Breast epithelium (tissue), 3 donors: ENCODE results near the gene TUBA4B.

Source experiments
- POLR2A ChIP-seq: fragments of 450-650 bp; IDR thresholded peaks from one replicate; pipeline ENCODE4 v1.6.1; 2016; ENCODE audit warnings: antibody characterized with exemption, mild to moderate bottlenecking, moderate library complexity
- POLR2AphosphoS5 ChIP-seq, 3 donors: sonication (generic); formaldehyde crosslinking; IDR thresholded peaks; one replicate each; pipeline ENCODE4 v1.6.1; 2017; ENCODE audit warnings: antibody characterized with exemption in 3 of 3
- TF ChIP-seq, protein P1 (sequence below), 3 donors: fragments of 450-650 bp; IDR thresholded peaks; one replicate each; pipeline ENCODE4 v1.5.1; 2016 to 2017; ENCODE audit warnings: antibody characterized with exemption in 3 of 3, mild to moderate bottlenecking in 3 of 3, moderate library complexity in 3 of 3

DNA sequence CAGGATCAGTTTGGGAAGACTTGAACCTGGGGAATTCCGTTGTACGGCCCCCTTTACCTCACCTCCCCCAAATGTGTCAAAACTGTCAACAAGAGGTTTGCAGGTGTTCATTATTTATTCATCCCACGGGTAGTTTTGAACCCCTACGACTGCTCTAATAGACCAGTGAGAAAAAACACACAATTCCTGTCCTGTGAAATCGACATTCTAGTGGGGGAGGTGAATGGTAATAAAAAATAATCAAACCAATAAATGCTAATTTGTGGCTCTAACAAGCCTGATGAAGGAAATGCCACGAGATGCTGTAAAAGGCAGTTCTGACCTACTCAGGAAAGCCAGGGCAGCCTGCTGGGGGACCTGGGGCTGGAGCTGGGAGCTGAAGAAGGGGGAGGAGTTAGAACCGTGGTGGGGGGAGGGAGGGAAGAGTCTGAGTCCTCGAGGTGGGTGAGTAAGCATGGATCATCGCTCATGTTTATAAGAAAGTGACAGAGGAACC is 25.7 kb downstream of the TUBA4B start:
- TF ChIP-seq, protein P1, sequence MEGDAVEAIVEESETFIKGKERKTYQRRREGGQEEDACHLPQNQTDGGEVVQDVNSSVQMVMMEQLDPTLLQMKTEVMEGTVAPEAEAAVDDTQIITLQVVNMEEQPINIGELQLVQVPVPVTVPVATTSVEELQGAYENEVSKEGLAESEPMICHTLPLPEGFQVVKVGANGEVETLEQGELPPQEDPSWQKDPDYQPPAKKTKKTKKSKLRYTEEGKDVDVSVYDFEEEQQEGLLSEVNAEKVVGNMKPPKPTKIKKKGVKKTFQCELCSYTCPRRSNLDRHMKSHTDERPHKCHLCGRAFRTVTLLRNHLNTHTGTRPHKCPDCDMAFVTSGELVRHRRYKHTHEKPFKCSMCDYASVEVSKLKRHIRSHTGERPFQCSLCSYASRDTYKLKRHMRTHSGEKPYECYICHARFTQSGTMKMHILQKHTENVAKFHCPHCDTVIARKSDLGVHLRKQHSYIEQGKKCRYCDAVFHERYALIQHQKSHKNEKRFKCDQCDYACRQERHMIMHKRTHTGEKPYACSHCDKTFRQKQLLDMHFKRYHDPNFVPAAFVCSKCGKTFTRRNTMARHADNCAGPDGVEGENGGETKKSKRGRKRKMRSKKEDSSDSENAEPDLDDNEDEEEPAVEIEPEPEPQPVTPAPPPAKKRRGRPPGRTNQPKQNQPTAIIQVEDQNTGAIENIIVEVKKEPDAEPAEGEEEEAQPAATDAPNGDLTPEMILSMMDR (IDR thresholded peaks at IDR 0.05), result no peak
- TF ChIP-seq POLR2A (no peak), POLR2AphosphoS5 (IDR thresholded peaks at IDR 0.05) (no peak)
